Measurements from ENCODE around the gene DLAT. TPM values are rescaled to one million over a fixed set of nuclear protein-coding genes. Genes with fewer than 3 reads are reported as not detected.

DLAT gene
- total and polyA plus RNA-seq, 2 experiments from 2014 or later: 31.8 to 66.5 TPM

- H3K4me1 Mint-ChIP-seq: no peaks in the 10 kb centered on the region
- Histone ChIP-seq H3K27me3 (ENCODE audit: insufficient read depth) (no peaks in the 10 kb centered on the region), H3K9me2 (ENCODE audit: insufficient read depth) (no peaks in the 10 kb centered on the region), H3K36me3 (ENCODE audit: insufficient read depth) (peaks cover 32% of the 10 kb centered on the region), H3K4me3 (no peak overlapping the region), H2AFZ (no peak overlapping the region), H3K27ac (ENCODE audit: low read depth) (no peak overlapping the region), H3K4me2 (no peak overlapping the region), H3K4me1 (ENCODE audit: insufficient read depth) (no peaks in the 10 kb centered on the region), H3F3A (replicated peaks; ENCODE audit: low read depth) (no peaks in the 10 kb centered on the region; the same call in 1 of the 2 replicates), H4K20me1 (replicated peaks; ENCODE audit: insufficient read depth) (no peaks in the 10 kb centered on the region), H3K79me2 (replicated peaks; ENCODE audit: insufficient read depth) (no peaks in the 10 kb centered on the region)
- TF ChIP-seq STAT1 (IDR thresholded peaks at IDR 0.05; ENCODE audit: unreplicated experiment): no peak
- no peak for TF ChIP-seq CREB1 (CRISPR knock-in tag; IDR thresholded peaks at IDR 0.05; ENCODE audit: low read depth)
- no peak for TF ChIP-seq EZH2 (IDR thresholded peaks at IDR 0.05; ENCODE audit: low read depth, unreplicated experiment)
- TF ChIP-seq POLR2AphosphoS5 (IDR thresholded peaks at IDR 0.05; ENCODE audit: low read depth): no peak
- TF ChIP-seq NANOG (IDR thresholded peaks at IDR 0.05; ENCODE audit: borderline replicate concordance): no peak
- TF ChIP-seq CTCF (conservative IDR thresholded peaks at IDR 0.05; ENCODE audit: low read depth in 2 of 2): no peak
- no peak for TF ChIP-seq ZNF114 (CRISPR knock-in tag; IDR thresholded peaks at IDR 0.05)
- no peak for TF ChIP-seq EZH2phosphoT487 (IDR thresholded peaks at IDR 0.05; ENCODE audit: unreplicated experiment)
- TF ChIP-seq ZNF331 (CRISPR knock-in tag; IDR thresholded peaks at IDR 0.05; ENCODE audit: low read depth): no peak
- TF ChIP-seq, protein P1, sequence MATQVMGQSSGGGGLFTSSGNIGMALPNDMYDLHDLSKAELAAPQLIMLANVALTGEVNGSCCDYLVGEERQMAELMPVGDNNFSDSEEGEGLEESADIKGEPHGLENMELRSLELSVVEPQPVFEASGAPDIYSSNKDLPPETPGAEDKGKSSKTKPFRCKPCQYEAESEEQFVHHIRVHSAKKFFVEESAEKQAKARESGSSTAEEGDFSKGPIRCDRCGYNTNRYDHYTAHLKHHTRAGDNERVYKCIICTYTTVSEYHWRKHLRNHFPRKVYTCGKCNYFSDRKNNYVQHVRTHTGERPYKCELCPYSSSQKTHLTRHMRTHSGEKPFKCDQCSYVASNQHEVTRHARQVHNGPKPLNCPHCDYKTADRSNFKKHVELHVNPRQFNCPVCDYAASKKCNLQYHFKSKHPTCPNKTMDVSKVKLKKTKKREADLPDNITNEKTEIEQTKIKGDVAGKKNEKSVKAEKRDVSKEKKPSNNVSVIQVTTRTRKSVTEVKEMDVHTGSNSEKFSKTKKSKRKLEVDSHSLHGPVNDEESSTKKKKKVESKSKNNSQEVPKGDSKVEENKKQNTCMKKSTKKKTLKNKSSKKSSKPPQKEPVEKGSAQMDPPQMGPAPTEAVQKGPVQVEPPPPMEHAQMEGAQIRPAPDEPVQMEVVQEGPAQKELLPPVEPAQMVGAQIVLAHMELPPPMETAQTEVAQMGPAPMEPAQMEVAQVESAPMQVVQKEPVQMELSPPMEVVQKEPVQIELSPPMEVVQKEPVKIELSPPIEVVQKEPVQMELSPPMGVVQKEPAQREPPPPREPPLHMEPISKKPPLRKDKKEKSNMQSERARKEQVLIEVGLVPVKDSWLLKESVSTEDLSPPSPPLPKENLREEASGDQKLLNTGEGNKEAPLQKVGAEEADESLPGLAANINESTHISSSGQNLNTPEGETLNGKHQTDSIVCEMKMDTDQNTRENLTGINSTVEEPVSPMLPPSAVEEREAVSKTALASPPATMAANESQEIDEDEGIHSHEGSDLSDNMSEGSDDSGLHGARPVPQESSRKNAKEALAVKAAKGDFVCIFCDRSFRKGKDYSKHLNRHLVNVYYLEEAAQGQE (IDR thresholded peaks at IDR 0.05; ENCODE audit: unreplicated experiment): no peak
- no peak for TF ChIP-seq JUNB (IDR thresholded peaks at IDR 0.05; ENCODE audit: unreplicated experiment)
- TF ChIP-seq, protein P2, sequence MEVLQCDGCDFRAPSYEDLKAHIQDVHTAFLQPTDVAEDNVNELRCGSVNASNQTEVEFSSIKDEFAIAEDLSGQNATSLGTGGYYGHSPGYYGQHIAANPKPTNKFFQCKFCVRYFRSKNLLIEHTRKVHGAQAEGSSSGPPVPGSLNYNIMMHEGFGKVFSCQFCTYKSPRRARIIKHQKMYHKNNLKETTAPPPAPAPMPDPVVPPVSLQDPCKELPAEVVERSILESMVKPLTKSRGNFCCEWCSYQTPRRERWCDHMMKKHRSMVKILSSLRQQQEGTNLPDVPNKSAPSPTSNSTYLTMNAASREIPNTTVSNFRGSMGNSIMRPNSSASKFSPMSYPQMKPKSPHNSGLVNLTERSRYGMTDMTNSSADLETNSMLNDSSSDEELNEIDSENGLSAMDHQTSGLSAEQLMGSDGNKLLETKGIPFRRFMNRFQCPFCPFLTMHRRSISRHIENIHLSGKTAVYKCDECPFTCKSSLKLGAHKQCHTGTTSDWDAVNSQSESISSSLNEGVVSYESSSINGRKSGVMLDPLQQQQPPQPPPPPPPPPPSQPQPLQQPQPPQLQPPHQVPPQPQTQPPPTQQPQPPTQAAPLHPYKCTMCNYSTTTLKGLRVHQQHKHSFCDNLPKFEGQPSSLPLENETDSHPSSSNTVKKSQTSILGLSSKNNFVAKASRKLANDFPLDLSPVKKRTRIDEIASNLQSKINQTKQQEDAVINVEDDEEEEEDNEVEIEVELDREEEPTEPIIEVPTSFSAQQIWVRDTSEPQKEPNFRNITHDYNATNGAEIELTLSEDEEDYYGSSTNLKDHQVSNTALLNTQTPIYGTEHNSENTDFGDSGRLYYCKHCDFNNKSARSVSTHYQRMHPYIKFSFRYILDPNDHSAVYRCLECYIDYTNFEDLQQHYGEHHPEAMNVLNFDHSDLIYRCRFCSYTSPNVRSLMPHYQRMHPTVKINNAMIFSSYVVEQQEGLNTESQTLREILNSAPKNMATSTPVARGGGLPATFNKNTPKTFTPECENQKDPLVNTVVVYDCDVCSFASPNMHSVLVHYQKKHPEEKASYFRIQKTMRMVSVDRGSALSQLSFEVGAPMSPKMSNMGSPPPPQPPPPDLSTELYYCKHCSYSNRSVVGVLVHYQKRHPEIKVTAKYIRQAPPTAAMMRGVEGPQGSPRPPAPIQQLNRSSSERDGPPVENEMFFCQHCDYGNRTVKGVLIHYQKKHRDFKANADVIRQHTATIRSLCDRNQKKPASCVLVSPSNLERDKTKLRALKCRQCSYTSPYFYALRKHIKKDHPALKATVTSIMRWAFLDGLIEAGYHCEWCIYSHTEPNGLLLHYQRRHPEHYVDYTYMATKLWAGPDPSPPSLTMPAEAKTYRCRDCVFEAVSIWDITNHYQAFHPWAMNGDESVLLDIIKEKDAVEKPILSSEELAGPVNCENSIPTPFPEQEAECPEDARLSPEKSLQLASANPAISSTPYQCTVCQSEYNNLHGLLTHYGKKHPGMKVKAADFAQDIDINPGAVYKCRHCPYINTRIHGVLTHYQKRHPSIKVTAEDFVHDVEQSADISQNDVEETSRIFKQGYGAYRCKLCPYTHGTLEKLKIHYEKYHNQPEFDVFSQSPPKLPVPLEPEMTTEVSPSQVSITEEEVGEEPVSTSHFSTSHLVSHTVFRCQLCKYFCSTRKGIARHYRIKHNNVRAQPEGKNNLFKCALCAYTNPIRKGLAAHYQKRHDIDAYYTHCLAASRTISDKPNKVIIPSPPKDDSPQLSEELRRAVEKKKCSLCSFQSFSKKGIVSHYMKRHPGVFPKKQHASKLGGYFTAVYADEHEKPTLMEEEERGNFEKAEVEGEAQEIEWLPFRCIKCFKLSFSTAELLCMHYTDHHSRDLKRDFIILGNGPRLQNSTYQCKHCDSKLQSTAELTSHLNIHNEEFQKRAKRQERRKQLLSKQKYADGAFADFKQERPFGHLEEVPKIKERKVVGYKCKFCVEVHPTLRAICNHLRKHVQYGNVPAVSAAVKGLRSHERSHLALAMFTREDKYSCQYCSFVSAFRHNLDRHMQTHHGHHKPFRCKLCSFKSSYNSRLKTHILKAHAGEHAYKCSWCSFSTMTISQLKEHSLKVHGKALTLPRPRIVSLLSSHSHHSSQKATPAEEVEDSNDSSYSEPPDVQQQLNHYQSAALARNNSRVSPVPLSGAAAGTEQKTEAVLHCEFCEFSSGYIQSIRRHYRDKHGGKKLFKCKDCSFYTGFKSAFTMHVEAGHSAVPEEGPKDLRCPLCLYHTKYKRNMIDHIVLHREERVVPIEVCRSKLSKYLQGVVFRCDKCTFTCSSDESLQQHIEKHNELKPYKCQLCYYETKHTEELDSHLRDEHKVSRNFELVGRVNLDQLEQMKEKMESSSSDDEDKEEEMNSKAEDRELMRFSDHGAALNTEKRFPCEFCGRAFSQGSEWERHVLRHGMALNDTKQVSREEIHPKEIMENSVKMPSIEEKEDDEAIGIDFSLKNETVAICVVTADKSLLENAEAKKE (CRISPR knock-in tag; IDR thresholded peaks at IDR 0.05): no peak
- TF ChIP-seq, protein P3, sequence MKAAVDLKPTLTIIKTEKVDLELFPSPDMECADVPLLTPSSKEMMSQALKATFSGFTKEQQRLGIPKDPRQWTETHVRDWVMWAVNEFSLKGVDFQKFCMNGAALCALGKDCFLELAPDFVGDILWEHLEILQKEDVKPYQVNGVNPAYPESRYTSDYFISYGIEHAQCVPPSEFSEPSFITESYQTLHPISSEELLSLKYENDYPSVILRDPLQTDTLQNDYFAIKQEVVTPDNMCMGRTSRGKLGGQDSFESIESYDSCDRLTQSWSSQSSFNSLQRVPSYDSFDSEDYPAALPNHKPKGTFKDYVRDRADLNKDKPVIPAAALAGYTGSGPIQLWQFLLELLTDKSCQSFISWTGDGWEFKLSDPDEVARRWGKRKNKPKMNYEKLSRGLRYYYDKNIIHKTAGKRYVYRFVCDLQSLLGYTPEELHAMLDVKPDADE (IDR thresholded peaks at IDR 0.05): no peak
- ATAC-seq (no peak), DNase-seq (ENCODE audit: low spot score) (no peak)
- peaks cover 2% of the 10 kb centered on the region for H3K27me3 Mint-ChIP-seq (ENCODE audit: insufficient read depth, low read depth, poor library complexity)
- H3K4me3 Mint-ChIP-seq: no peak overlapping the region
- peaks cover 46% of the 10 kb centered on the region for H3K36me3 Mint-ChIP-seq (ENCODE audit: low read depth)
- no peaks in the 10 kb centered on the region for H3K9me3 Mint-ChIP-seq
- H3K27ac Mint-ChIP-seq: no peak overlapping the region
These were observed 34.8 kb upstream of the DLAT start for GRCh38 chr11:111990381-111990780.
